ENCODE measurements around the gene HOTAIR.

HOTAIR gene

GRCh38 chr12:53961025-53961761 lies 13.6 kb downstream of the HOTAIR start:
- no peak for DNase-seq (ENCODE audit: low read depth)

- no peak for DNase-seq (ENCODE audit: low read depth)
Measured at GRCh38 chr12:53960187-53961024, 14.3 kb downstream of the HOTAIR start.

GRCh38 chr12:53959314-53959713 lies 15.4 kb downstream of the HOTAIR start:
- no peak for DNase-seq (ENCODE audit: low read depth)

- no peak for DNase-seq (ENCODE audit: low read depth)
Measured at GRCh38 chr12:53958128-53958527, 16.6 kb downstream of the HOTAIR start.

GRCh38 chr12:53956914-53957536 lies 17.7 kb downstream of the HOTAIR start:
- no peak for DNase-seq (ENCODE audit: low read depth)

- no peak for DNase-seq (ENCODE audit: low read depth)
Measured at GRCh38 chr12:53956251-53956887, 18.4 kb downstream of the HOTAIR start.

GRCh38 chr12:53955776-53956250 lies 18.9 kb downstream of the HOTAIR start:
- DNase-seq (ENCODE audit: low read depth), result no peak

GRCh38 chr12:53955036-53955775 lies 19.5 kb downstream of the HOTAIR start:
- no peak for DNase-seq (ENCODE audit: low read depth)

GRCh38 chr12:53954694-53955035 lies 20.1 kb downstream of the HOTAIR start, which contains the start of gene HOXC12:
HOXC12 (plus strand) TSS chr12:53954903; CDS start chr12:53954930, 27 bp downstream.
- no peak for DNase-seq (ENCODE audit: low read depth)

- no peak for DNase-seq (ENCODE audit: low read depth)
Measured at GRCh38 chr12:53953831-53954693, 20.7 kb downstream of the HOTAIR start.

GRCh38 chr12:53952871-53953734 lies 21.7 kb downstream of the HOTAIR start:
- DNase-seq (ENCODE audit: low read depth), result no peak

GRCh38 chr12:53952335-53952694 lies 22.4 kb downstream of the HOTAIR start:
- DNase-seq (ENCODE audit: low read depth), result no peak

- DNase-seq (ENCODE audit: low read depth), result no peak
Measured at GRCh38 chr12:53951577-53952334, 23.0 kb downstream of the HOTAIR start.

GRCh38 chr12:53950789-53951576 lies 23.8 kb downstream of the HOTAIR start:
- DNase-seq (ENCODE audit: low read depth), result no peak

- no peak for DNase-seq (ENCODE audit: low read depth)
Measured at GRCh38 chr12:53950437-53950773, 24.3 kb downstream of the HOTAIR start.

GRCh38 chr12:53949631-53950436 lies 24.9 kb downstream of the HOTAIR start:
- no peak for DNase-seq (ENCODE audit: low read depth)
